Measurements from ENCODE around the gene RAP1GAP2. TPM values are rescaled to one million over a fixed set of nuclear protein-coding genes. Genes with fewer than 3 reads are reported as not detected.

RAP1GAP2 gene
- total RNA-seq, 4 donors from 2014 or later, result 30.6 to 60.2 (median 41.9) TPM

DNA sequence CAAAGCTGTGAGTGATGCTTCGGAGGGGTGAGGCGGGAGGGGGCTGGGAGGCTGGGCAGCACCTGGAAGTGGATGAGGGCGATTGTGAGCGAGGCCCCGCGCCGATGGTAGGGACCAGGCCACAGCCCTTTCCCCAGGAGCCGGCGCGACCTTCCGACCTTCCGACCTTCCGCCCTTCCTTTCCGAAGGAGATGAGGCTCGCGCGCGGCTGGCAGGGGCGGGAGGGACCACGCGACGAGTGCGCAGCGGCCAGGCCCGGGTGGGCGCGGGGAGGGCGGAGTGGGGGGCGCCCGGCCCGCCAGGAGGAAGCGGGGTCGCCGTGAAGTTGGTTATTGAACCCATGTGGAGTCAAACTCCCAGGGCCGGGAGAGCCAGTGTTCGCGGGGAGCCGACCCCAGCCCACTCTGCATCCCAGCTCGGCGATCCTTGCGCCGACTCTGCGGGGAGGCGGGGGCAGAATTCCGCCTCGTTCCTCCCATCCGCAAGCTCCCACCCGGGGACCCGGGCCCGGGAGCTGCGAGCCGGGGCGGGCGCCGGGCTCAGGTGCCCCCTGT lies 56.6 kb downstream of the RAP1GAP2 start:
- peak overlapping the region in 3 of 4 donors; percentile 32 to 77 (median 72) for H3K27ac ChIP-seq
- H3K4me1 ChIP-seq, result peaks cover 0 to 39% (median 8%) of the 10 kb centered on the region in 4 donors

DNA sequence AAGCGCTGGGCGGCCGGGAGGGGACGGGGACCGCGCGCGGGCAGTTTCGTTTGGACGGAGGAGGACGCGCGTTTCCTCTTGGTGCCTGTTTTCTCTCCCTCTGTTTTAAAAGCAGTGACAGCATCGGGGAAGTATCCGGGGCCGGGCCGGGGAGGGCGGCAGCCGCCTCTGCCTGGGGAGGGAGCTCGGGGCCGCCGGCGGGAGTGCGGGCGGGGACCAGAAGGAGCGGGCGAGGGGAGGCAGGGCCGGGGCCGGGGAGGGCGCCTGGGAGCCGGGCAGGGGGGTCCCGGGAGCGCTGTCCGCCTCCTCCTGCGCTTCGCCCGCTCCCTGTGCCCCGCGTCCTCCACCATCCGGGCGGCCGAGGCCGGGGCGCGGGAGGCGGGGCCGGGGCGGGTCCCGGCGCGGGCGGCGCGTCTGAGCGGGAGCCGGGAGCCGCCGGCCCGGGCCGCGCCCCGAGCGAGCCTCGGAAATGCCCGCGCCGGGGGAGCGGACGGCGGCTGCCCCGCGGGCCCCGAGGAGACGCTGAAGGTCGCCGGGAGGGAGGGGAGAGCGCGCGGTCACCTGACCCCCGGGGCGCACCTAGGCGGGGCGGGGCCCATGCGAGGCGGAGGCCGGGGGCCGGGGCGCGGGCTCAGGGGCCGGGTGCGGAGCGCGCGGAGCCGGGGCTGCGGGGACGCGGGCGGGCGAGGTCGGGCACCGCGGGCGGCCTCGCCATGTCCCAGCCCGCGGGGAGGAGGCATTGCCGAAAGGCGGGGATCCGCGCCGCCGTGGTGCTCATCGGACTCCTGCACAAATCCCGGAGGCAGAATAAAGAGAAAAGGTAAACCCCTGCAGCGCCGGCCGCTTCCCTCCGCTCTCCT lies 57.3 kb downstream of the RAP1GAP2 start:
- H3K36me3 ChIP-seq, result no peaks in the 10 kb centered on the region
- H3K27me3 ChIP-seq, result no peaks in the 10 kb centered on the region
- peak in 2 of 3 donors; percentile 61 to 75 for DNase-seq
- no peaks in the 10 kb centered on the region for H3K9me3 ChIP-seq
- H3K4me3 ChIP-seq, result peak overlapping the region; percentile 44 to 76 (median 62)
- peaks cover 0 to 33% (median 7%) of the 10 kb centered on the region in 4 donors for H3K4me1 ChIP-seq
- peak overlapping the region in 3 of 4 donors; percentile 32 to 77 (median 72) for H3K27ac ChIP-seq
- TF ChIP-seq, protein P1, sequence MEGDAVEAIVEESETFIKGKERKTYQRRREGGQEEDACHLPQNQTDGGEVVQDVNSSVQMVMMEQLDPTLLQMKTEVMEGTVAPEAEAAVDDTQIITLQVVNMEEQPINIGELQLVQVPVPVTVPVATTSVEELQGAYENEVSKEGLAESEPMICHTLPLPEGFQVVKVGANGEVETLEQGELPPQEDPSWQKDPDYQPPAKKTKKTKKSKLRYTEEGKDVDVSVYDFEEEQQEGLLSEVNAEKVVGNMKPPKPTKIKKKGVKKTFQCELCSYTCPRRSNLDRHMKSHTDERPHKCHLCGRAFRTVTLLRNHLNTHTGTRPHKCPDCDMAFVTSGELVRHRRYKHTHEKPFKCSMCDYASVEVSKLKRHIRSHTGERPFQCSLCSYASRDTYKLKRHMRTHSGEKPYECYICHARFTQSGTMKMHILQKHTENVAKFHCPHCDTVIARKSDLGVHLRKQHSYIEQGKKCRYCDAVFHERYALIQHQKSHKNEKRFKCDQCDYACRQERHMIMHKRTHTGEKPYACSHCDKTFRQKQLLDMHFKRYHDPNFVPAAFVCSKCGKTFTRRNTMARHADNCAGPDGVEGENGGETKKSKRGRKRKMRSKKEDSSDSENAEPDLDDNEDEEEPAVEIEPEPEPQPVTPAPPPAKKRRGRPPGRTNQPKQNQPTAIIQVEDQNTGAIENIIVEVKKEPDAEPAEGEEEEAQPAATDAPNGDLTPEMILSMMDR (IDR thresholded peaks at IDR 0.05), result no peak
- peak in 1 of 2 donors; percentile 18 for TF ChIP-seq POLR2A (IDR thresholded peaks at IDR 0.05)

More for the DNA sequence above, 56.6 kb downstream of the RAP1GAP2 start:
- no peaks in the 10 kb centered on the region for H3K9me3 ChIP-seq
- no peak for TF ChIP-seq POLR2A (IDR thresholded peaks at IDR 0.05)
- TF ChIP-seq, protein P1 (IDR thresholded peaks at IDR 0.05), result no peak
- no peak for DNase-seq
- H3K27me3 ChIP-seq, result no peaks in the 10 kb centered on the region
- peak overlapping the region; percentile 44 to 76 (median 62) for H3K4me3 ChIP-seq
- no peaks in the 10 kb centered on the region for H3K36me3 ChIP-seq

DNA sequence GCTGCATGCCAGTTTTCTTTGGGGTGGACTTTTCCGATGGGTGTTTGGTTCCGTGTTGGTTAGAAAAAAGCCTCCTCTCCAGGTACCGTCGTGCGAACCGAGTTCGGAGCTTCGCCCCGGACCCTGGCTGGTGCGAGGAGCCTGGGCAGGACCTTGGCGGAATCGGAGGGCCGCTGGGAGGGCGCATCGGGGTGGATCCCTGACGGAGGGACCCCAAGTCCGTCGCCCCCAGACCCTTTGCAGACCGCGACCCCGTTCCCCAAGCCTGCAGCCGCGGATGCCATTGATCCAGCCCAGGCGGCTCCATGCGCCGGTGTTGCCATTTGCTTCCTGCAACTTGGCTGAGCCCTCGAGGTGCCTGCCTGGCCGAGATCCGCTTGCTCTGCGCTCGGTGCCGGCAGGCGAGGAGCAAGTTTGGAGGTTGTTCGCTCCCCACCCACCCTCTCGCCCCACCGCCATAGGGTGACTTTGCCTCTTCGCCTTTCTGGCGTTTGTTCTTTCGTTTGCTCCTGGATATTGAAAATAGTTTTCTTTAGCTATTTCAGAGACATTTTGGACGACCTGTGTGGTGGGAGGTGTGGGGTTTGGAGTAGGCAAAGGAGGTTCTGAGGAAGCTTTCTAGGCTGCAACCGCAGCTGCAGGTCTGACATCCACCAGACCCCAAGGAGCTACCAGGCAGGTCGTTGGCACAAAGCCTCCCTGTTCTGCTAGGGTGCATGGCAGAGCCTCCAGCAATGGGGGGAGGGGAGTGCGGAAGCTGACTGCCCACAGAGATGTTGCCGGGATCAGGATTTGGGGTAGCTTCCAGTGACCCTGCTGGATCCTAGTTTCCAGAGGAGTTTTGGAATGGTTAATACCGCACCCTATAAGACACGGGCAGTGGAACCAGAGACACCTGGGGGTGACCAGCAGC lies 58.2 kb downstream of the RAP1GAP2 start:
- H3K36me3 ChIP-seq, result no peaks in the 10 kb centered on the region
- peak in 2 of 3 donors; percentile 58 to 64 for DNase-seq
- no peaks in the 10 kb centered on the region for H3K27me3 ChIP-seq
- peak overlapping the region; percentile 44 to 76 (median 62) for H3K4me3 ChIP-seq
- H3K4me1 ChIP-seq, result peaks cover 0 to 24% (median 7%) of the 10 kb centered on the region in 4 donors
- no peaks in the 10 kb centered on the region for H3K9me3 ChIP-seq
- TF ChIP-seq POLR2A (IDR thresholded peaks at IDR 0.05), result no peak
- TF ChIP-seq, protein P1 (IDR thresholded peaks at IDR 0.05), result no peak
- peak overlapping the region in 2 of 4 donors; percentile 72 to 77 for H3K27ac ChIP-seq

DNA sequence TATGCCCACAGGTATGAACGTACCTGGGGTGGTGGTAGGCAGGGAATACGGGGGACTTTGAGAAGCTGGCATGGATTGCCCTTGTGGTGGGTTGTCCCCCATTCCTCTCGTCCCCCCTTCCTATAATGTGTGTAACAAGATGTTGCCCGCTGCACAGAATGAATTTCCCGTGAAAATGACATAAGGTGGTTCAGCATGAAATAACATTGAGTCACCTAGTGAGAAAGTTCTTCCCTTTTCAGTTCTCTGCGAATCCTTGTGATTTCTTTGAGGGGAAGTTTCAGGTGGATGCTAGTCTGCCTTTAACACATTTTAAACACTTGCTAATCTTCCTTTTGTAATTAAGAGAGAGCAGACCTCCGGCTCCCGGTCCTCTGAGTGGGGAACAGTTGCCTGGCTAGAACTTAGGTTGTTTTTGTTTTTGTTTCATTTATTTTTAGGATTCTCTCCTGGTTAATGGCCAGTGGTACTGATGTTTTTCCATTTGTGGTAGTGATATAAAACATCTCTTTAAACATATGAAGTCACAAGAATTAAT lies 58.9 kb downstream of the RAP1GAP2 start:
- peak overlapping the region in 2 of 4 donors; percentile 72 to 76 for H3K4me3 ChIP-seq
- no peaks in the 10 kb centered on the region for H3K36me3 ChIP-seq
- no peak for TF ChIP-seq POLR2A (IDR thresholded peaks at IDR 0.05)
- H3K9me3 ChIP-seq, result no peaks in the 10 kb centered on the region
- no peak for DNase-seq
- no peak overlapping the region for H3K27ac ChIP-seq
- H3K27me3 ChIP-seq, result no peaks in the 10 kb centered on the region
- H3K4me1 ChIP-seq, result peaks cover 0 to 24% (median 7%) of the 10 kb centered on the region in 4 donors

DNA sequence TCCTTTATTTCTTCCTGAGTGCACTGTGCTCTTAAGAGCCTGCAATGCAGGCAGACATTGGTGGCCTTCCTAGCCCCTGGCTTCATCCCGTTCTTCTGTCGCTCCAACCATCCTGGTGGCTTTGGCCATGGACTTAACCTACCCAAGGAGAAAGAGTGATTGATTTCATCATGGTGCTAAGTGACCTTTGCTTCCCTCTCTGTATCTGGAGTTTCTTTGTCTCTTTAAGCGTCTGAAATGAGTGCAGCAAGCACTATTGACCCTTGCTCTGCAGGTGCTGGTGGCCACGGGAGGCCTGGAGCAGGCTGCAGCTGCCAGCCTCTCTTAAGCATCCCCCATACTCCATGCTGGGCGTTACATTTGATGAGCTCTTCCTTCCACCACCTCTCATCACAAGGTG lies 60.5 kb downstream of the RAP1GAP2 start:
- H3K9me3 ChIP-seq, result no peaks in the 10 kb centered on the region
- H3K36me3 ChIP-seq, result no peaks in the 10 kb centered on the region
- H3K27me3 ChIP-seq, result no peaks in the 10 kb centered on the region
- no peak for TF ChIP-seq POLR2A (IDR thresholded peaks at IDR 0.05)
- TF ChIP-seq, protein P1 (IDR thresholded peaks at IDR 0.05), result no peak
- H3K27ac ChIP-seq, result no peak overlapping the region
- DNase-seq, result no peak
- peaks cover 0 to 24% (median 7%) of the 10 kb centered on the region in 4 donors for H3K4me1 ChIP-seq
- H3K4me3 ChIP-seq, result no peak overlapping the region

Measured in Peyer's patch (tissue), 4 donors.